ENCODE measurements around the gene PWWP3B. TPM values are rescaled to one million over a fixed set of nuclear protein-coding genes. Genes with fewer than 3 reads are reported as not detected.

PWWP3B gene
- total RNA-seq, 2 donors from 2014 or later = 0.81 to 4.3 TPM

DNA sequence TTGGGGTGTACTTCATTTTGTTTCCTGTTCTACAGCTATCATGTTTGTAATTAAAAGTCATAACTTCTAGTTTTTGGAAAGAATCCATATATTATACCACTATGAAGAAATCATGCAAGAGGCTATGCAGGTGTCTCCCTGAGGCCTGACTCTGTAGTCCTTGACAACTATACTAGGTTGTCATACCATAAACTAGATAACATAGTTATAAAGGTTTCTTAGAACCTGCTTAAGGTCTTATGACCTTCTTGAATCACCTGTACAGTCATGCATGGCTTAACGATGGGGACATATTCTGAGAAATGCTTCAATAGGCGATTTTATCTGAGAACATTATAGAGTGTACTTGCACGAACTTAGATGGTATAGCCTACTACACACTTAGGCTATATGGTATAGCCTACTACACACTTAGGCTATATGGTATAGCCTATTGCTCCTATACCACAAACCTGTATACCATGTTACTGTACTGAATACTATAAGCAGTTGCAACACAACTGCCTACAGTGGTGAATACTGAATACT, 3.3 kb downstream of the PWWP3B start:
- Mint-ChIP-seq H3K36me3 (ENCODE audit: low read depth) (no peaks in the 10 kb centered on the region), H3K27ac (no peak overlapping the region), H3K27me3 (ENCODE audit: insufficient read depth) (no peaks in the 10 kb centered on the region), H3K9me3 (peaks cover 66% of the 10 kb centered on the region), H3K4me3 (no peak overlapping the region), H3K4me1 (no peaks in the 10 kb centered on the region)
- WGBS, 2 experiments (ENCODE audit: insufficient coverage in 1 of 2, insufficient read length in 1 of 2) = 100% methylated on average over 1 of the region's 3 CpGs; no CpG with 5 or more reads in 1 of the 2 experiments
- Histone ChIP-seq H3K9ac (ENCODE audit: extremely low read depth, low read length, poor library complexity, severe bottlenecking) (no peak overlapping the region), H3K36me3 (ENCODE audit: control insufficient read depth, insufficient read depth, low read length) (no peaks in the 10 kb centered on the region), H3K4me3 (ENCODE audit: low read length) (no peak overlapping the region), H3K4me1 (ENCODE audit: control insufficient read depth, insufficient read depth, low read length) (no peaks in the 10 kb centered on the region), H3K9me3 (ENCODE audit: control insufficient read depth, low read length) (no peaks in the 10 kb centered on the region), H3K27me3 (ENCODE audit: control insufficient read depth, insufficient read depth, low read length, poor library complexity, severe bottlenecking) (no peaks in the 10 kb centered on the region), H3K27ac (ENCODE audit: low read depth, low read length) (no peak overlapping the region)
- TF ChIP-seq, protein P1, sequence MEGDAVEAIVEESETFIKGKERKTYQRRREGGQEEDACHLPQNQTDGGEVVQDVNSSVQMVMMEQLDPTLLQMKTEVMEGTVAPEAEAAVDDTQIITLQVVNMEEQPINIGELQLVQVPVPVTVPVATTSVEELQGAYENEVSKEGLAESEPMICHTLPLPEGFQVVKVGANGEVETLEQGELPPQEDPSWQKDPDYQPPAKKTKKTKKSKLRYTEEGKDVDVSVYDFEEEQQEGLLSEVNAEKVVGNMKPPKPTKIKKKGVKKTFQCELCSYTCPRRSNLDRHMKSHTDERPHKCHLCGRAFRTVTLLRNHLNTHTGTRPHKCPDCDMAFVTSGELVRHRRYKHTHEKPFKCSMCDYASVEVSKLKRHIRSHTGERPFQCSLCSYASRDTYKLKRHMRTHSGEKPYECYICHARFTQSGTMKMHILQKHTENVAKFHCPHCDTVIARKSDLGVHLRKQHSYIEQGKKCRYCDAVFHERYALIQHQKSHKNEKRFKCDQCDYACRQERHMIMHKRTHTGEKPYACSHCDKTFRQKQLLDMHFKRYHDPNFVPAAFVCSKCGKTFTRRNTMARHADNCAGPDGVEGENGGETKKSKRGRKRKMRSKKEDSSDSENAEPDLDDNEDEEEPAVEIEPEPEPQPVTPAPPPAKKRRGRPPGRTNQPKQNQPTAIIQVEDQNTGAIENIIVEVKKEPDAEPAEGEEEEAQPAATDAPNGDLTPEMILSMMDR (conservative IDR thresholded peaks at IDR 0.05) = no peak
- no peak for DNase-seq

DNA sequence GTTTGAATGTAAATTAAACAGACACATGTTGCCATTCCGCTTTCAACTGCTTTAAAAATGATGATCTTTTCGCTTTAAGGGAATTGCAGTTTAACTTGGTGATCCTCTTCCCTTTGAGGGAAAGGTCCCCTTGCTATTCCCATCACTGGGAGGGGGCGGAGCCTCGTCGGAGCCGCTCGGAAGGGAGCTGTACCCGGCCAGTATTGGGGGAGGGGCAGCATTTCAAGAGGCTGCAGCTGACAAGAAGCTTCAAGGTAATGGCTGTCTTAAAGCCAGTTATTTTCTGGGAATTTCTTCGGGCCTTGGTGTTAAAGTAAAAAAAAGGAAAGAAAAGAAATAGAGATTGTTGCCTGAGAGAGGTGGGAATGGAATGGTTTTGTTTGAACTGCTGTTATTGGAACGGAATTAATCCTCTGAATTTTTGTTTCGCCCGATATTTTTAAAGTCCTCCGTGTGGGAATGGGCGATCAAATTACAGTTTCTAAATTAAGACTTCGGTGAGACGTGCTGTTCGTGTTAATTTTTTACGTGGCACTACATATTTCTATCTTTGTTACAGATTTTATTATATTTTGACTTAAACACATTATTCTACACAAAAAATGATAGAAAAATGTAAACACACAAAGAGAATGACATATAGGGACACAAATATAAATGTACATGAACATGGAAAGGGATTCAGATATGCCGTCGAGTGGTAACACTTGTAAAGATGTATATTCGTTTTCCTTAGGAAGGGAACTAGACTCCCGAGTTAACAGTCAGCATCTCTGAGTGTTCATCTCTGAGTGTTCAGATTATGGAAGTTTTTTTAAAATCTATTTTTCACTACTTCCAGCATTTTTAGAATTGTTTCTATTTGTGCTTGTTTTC, 9.2 kb downstream of the PWWP3B start:
- Histone ChIP-seq H3K4me1 (ENCODE audit: control insufficient read depth, insufficient read depth, low read length) (no peaks in the 10 kb centered on the region), H3K27ac (ENCODE audit: low read depth, low read length) (no peak overlapping the region)

DNA sequence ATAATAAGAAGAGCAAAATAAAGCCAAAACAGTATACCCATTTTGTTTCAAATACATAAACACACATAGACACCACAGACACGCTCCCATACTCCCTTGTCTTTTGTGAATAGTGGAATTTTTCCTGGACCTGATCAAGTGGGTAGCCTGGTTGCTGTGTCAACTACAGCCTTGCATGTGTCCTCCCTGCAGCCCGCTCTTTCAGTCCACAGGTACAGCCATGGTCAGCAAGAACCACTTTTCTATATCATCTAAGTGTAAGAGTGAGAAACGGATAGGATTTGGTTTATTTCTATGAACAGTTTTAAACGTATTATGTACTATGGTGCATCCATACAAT, 9.8 kb downstream of the PWWP3B start:
- no peaks in the 10 kb centered on the region for H3K27me3 ChIP-seq (ENCODE audit: control insufficient read depth, insufficient read depth, low read length, poor library complexity, severe bottlenecking)
- H3K4me3 ChIP-seq (ENCODE audit: low read length) = no peak overlapping the region
- H3K36me3 Mint-ChIP-seq (ENCODE audit: low read depth) = no peaks in the 10 kb centered on the region
- no peak overlapping the region for H3K4me3 Mint-ChIP-seq
- H3K4me1 ChIP-seq (ENCODE audit: control insufficient read depth, insufficient read depth, low read length) = no peaks in the 10 kb centered on the region
- H3K4me1 Mint-ChIP-seq = no peaks in the 10 kb centered on the region
- no peak overlapping the region for H3K27ac Mint-ChIP-seq
- peaks cover 82% of the 10 kb centered on the region for H3K9me3 Mint-ChIP-seq
- no peak overlapping the region for H3K9ac ChIP-seq (ENCODE audit: extremely low read depth, low read length, poor library complexity, severe bottlenecking)
- H3K9me3 ChIP-seq (ENCODE audit: control insufficient read depth, low read length) = peaks cover 8% of the 10 kb centered on the region
- DNase-seq = no peak
- WGBS, 2 experiments (ENCODE audit: insufficient coverage in 1 of 2, insufficient read length in 1 of 2) = 75% methylated on average over 2 of the region's 4 CpGs; no CpG with 5 or more reads in 1 of the 2 experiments
- no peaks in the 10 kb centered on the region for H3K27me3 Mint-ChIP-seq (ENCODE audit: insufficient read depth)
- no peak overlapping the region for H3K27ac ChIP-seq (ENCODE audit: low read depth, low read length)
- no peaks in the 10 kb centered on the region for H3K36me3 ChIP-seq (ENCODE audit: control insufficient read depth, insufficient read depth, low read length)
- TF ChIP-seq, protein P1 (conservative IDR thresholded peaks at IDR 0.05) = no peak

More for the DNA sequence above, 9.2 kb downstream of the PWWP3B start:
- Histone ChIP-seq H3K4me3 (ENCODE audit: low read length) (peak overlapping the region; percentile 40), H3K9me3 (ENCODE audit: control insufficient read depth, low read length) (peaks cover 8% of the 10 kb centered on the region), H3K9ac (ENCODE audit: extremely low read depth, low read length, poor library complexity, severe bottlenecking) (no peak overlapping the region), H3K27me3 (ENCODE audit: control insufficient read depth, insufficient read depth, low read length, poor library complexity, severe bottlenecking) (no peaks in the 10 kb centered on the region), H3K36me3 (ENCODE audit: control insufficient read depth, insufficient read depth, low read length) (no peaks in the 10 kb centered on the region)
- peak; percentile 86 for DNase-seq
- Mint-ChIP-seq H3K4me1 (no peaks in the 10 kb centered on the region), H3K36me3 (ENCODE audit: low read depth) (no peaks in the 10 kb centered on the region), H3K27ac (no peak overlapping the region), H3K27me3 (ENCODE audit: insufficient read depth) (no peaks in the 10 kb centered on the region), H3K4me3 (peak overlapping the region; percentile 18), H3K9me3 (peaks cover 78% of the 10 kb centered on the region)
- 58% methylated on average over 15 of the region's 22 CpGs; no CpG with 5 or more reads in 1 of the 2 experiments for WGBS, 2 experiments (ENCODE audit: insufficient coverage in 1 of 2, insufficient read length in 1 of 2)
- TF ChIP-seq, protein P1 (conservative IDR thresholded peaks at IDR 0.05) = no peak

Data from endodermal cell (in vitro differentiated cells).